HT-29 (cell line): ENCODE measurements around the gene ATP6V1G3. TPM values are rescaled to one million over a fixed set of nuclear protein-coding genes. Genes with fewer than 3 reads are reported as not detected.
"Not testable (repeated sequence)": the region's sequence is repeated elsewhere in the genome, so short reads cannot be mapped to it uniquely, and the experiment has no call there.

Source experiments
- DNase-seq: peaks from one replicate; pipeline ENCODE4 v3.0.0-alpha.2; 2015; ENCODE audit warnings: low spot score
- total RNA-seq: library from RNA; depleted of rRNA; stranded (reverse); fragments of >200 nt; shearing (Covaris generic); gene quantifications from 2 replicates; pipeline ENCODE4 v1.2.3, GENCODE V29; 2014; rRNA removed

Gene ATP6V1G3
- total RNA-seq = not detected in 2 replicates

GRCh38 chr1:198540580-198540979 is at the start of gene ATP6V1G3:
Gene ATP6V1G3 (minus strand): TSS chr1:198540680. CDS start chr1:198540650, 30 bp downstream.
- no peak for DNase-seq

- no peak for DNase-seq
Measured at GRCh38 chr1:198588845-198589244, 48.4 kb upstream of the ATP6V1G3 start.

- DNase-seq = no peak
Measured at GRCh38 chr1:198584163-198584562, 43.7 kb upstream of the ATP6V1G3 start.

GRCh38 chr1:198583209-198583802 is 42.8 kb upstream of the ATP6V1G3 start:
- not testable (repeated sequence) for DNase-seq

GRCh38 chr1:198577444-198577843 is 37.0 kb upstream of the ATP6V1G3 start:
- DNase-seq = no peak

- DNase-seq = peak; percentile 32
Measured at GRCh38 chr1:198575798-198576641, 35.5 kb upstream of the ATP6V1G3 start.

GRCh38 chr1:198575292-198575691 is 34.8 kb upstream of the ATP6V1G3 start:
- DNase-seq = no peak

GRCh38 chr1:198574325-198574724 is 33.8 kb upstream of the ATP6V1G3 start:
- DNase-seq = no peak

GRCh38 chr1:198564716-198565115 is 24.2 kb upstream of the ATP6V1G3 start:
- DNase-seq = no peak

GRCh38 chr1:198564157-198564556 is 23.7 kb upstream of the ATP6V1G3 start:
- no peak for DNase-seq

- no peak for DNase-seq
Measured at GRCh38 chr1:198563583-198563982, 23.1 kb upstream of the ATP6V1G3 start.

GRCh38 chr1:198560161-198560560 is 19.7 kb upstream of the ATP6V1G3 start:
- DNase-seq = peak; percentile 49

GRCh38 chr1:198559362-198559761 is 18.9 kb upstream of the ATP6V1G3 start:
- DNase-seq = no peak

- DNase-seq = no peak
Measured at GRCh38 chr1:198558402-198558801, 17.9 kb upstream of the ATP6V1G3 start.

GRCh38 chr1:198556971-198557370 is 16.5 kb upstream of the ATP6V1G3 start:
- no peak for DNase-seq

GRCh38 chr1:198552668-198553416 is 12.4 kb upstream of the ATP6V1G3 start:
- DNase-seq = no peak

GRCh38 chr1:198550941-198551524 is 10.6 kb upstream of the ATP6V1G3 start:
- no peak for DNase-seq

- no peak for DNase-seq
Measured at GRCh38 chr1:198549866-198550265, 9.4 kb upstream of the ATP6V1G3 start.

GRCh38 chr1:198548890-198549289 is 8.4 kb upstream of the ATP6V1G3 start:
- no peak for DNase-seq

- DNase-seq = no peak
Measured at GRCh38 chr1:198545156-198545555, 4.7 kb upstream of the ATP6V1G3 start.

- no peak for DNase-seq
Measured at GRCh38 chr1:198544265-198544664, 3.8 kb upstream of the ATP6V1G3 start.
